GM18507 (cell line): ENCODE results near the gene CCT7.
A peak's percentile ranks its signal among the peaks of the same experiment; 100 is the strongest.

Experiments used
- DNase-seq: peaks from one replicate; pipeline ENCODE4 v3.0.0; 2011; ENCODE audit warnings: low read depth; ENCODE audit not compliant: insufficient read length; ENCODE audit errors: extremely low spot score
- FAIRE-seq: peaks from 2 replicates; lab custom pipeline; 2011; peaks lifted over from hg19 to GRCh38; lab: Jason Lieb, UNC

CCT7 gene

GRCh38 chr2:73290049-73290839, 56.1 kb downstream of the CCT7 start:
- DNase-seq: no peak
- FAIRE-seq: peak; percentile 84

- FAIRE-seq: no peak
- DNase-seq: no peak
These were observed 57.0 kb downstream of the CCT7 start for GRCh38 chr2:73291093-73291460.

GRCh38 chr2:73291461-73292315, 57.6 kb downstream of the CCT7 start:
- no peak for DNase-seq

GRCh38 chr2:73292316-73292905, 58.3 kb downstream of the CCT7 start:
- no peak for DNase-seq
- no peak for FAIRE-seq

More at GRCh38 chr2:73291461-73292315, 57.6 kb downstream of the CCT7 start:
- FAIRE-seq: no peak

GRCh38 chr2:73292906-73293533, 58.9 kb downstream of the CCT7 start:
- FAIRE-seq: no peak

GRCh38 chr2:73293534-73294171, 59.5 kb downstream of the CCT7 start, which contains the start of gene EGR4:
Gene EGR4 (minus strand): TSS chr2:73293548. CDS start chr2:73293317, 231 bp downstream.
- FAIRE-seq: peak; percentile 95
- DNase-seq: peak; percentile 90

More at GRCh38 chr2:73292906-73293533, 58.9 kb downstream of the CCT7 start:
- DNase-seq: no peak

GRCh38 chr2:73294239-73294638, 60.1 kb downstream of the CCT7 start:
- no peak for DNase-seq
- FAIRE-seq: no peak

- FAIRE-seq (no peak), DNase-seq (no peak)
These were observed 61.8 kb downstream of the CCT7 start for GRCh38 chr2:73295751-73296400.

GRCh38 chr2:73297151-73297559, 63.0 kb downstream of the CCT7 start:
- DNase-seq: no peak

GRCh38 chr2:73297586-73297985, 63.5 kb downstream of the CCT7 start:
- DNase-seq (no peak), FAIRE-seq (no peak)

More at GRCh38 chr2:73297151-73297559, 63.0 kb downstream of the CCT7 start:
- FAIRE-seq: no peak

- DNase-seq: no peak
- FAIRE-seq: no peak
These were observed 66.8 kb downstream of the CCT7 start for GRCh38 chr2:73300926-73301325.

GRCh38 chr2:73301636-73302035, 67.5 kb downstream of the CCT7 start:
- DNase-seq (no peak), FAIRE-seq (no peak)
